Activated T-helper 1 cell treated with anti-CD3 and anti-CD28 coated beads, Interleukin-12 subunit alpha, Interleukin-12 subunit beta, Interleukin-2, Interleukin-4 antibody, amounts not matched to agents 30 ng/mL and 10 ng/mL and 1 ng/mL, durations not matched to agents 14 hours and 24 hours and 36 hours (primary cell): ENCODE measurements around the gene RRH. TPM values are rescaled to one million over a fixed set of nuclear protein-coding genes. Genes with fewer than 3 reads are reported as not detected.

Experiments
- DNase-seq: peaks from one replicate; pipeline ENCODE4 v3.0.0; 2021; ENCODE audit warnings: low spot score
- H3K27ac Mint-ChIP-seq: one replicate; pipeline ENCODE4 v1.8.0; 2021; ENCODE audit warnings: mild to moderate bottlenecking, mixed read lengths
- H3K27me3 Mint-ChIP-seq: one replicate; pipeline ENCODE4 v1.8.0; 2022; ENCODE audit warnings: mild to moderate bottlenecking, moderate library complexity, mixed read lengths; ENCODE audit not compliant: insufficient read depth
- H3K36me3 Mint-ChIP-seq: one replicate; pipeline ENCODE4 v1.8.0; 2021; ENCODE audit warnings: low read depth, mixed read lengths
- H3K4me1 Mint-ChIP-seq: one replicate; pipeline ENCODE4 v1.8.0; 2021; ENCODE audit warnings: low read depth, mixed read lengths
- H3K4me3 Mint-ChIP-seq: one replicate; pipeline ENCODE4 v1.8.0; 2021; ENCODE audit warnings: mild to moderate bottlenecking, moderate library complexity, mixed read lengths
- H3K9me3 Mint-ChIP-seq: one replicate; pipeline ENCODE4 v1.8.0; 2021; ENCODE audit warnings: mixed read lengths
- intact Hi-C: fragments of 100-400 bp; cut with micrococcal nuclease; formaldehyde crosslinking; loops from one replicate; pipeline ENCODE4 v1.15.1; 2024
- total RNA-seq: library from RNA; stranded (reverse); gene quantifications from 2 replicates; pipeline ENCODE4 v1.2.3, GENCODE V29; 2022

The RRH gene
- total RNA-seq, 1 donor from 2014 or later: 0.13 TPM

GRCh38 chr4:109877400-109877799, 49.6 kb downstream of the RRH start:
- no peak for DNase-seq
- Mint-ChIP-seq H3K27me3 (peaks cover 9% of the 10 kb centered on the region), H3K36me3 (no peaks in the 10 kb centered on the region), H3K9me3 (no peaks in the 10 kb centered on the region), H3K4me1 (no peaks in the 10 kb centered on the region), H3K27ac (no peak overlapping the region), H3K4me3 (no peak overlapping the region)
- intact Hi-C loops: no loop called here

- intact Hi-C loops: no loop called here
- Mint-ChIP-seq H3K36me3 (no peaks in the 10 kb centered on the region), H3K4me3 (no peak overlapping the region), H3K4me1 (no peaks in the 10 kb centered on the region), H3K9me3 (no peaks in the 10 kb centered on the region), H3K27me3 (peaks cover 9% of the 10 kb centered on the region), H3K27ac (no peak overlapping the region)
- DNase-seq: no peak
Measured at GRCh38 chr4:109878355-109878754, 50.6 kb downstream of the RRH start.

GRCh38 chr4:109879081-109879480, 51.3 kb downstream of the RRH start:
- Mint-ChIP-seq H3K4me1 (no peaks in the 10 kb centered on the region), H3K36me3 (no peaks in the 10 kb centered on the region), H3K27ac (no peak overlapping the region), H3K4me3 (no peak overlapping the region), H3K27me3 (peaks cover 10% of the 10 kb centered on the region), H3K9me3 (no peaks in the 10 kb centered on the region)
- intact Hi-C loops: no loop called here
- DNase-seq: no peak

- H3K4me1 Mint-ChIP-seq: no peaks in the 10 kb centered on the region
- no peak for DNase-seq
- no peak overlapping the region for H3K4me3 Mint-ChIP-seq
- intact Hi-C loops: no loop called here
- H3K9me3 Mint-ChIP-seq: no peaks in the 10 kb centered on the region
- no peaks in the 10 kb centered on the region for H3K36me3 Mint-ChIP-seq
- H3K27me3 Mint-ChIP-seq: peaks cover 12% of the 10 kb centered on the region
- H3K27ac Mint-ChIP-seq: no peak overlapping the region
Measured at GRCh38 chr4:109879636-109880314, 52.0 kb downstream of the RRH start.

GRCh38 chr4:109886303-109886702, 58.5 kb downstream of the RRH start:
- H3K36me3 Mint-ChIP-seq: no peaks in the 10 kb centered on the region
- DNase-seq: no peak
- no peaks in the 10 kb centered on the region for H3K9me3 Mint-ChIP-seq
- intact Hi-C loops: no loop called here
- H3K4me1 Mint-ChIP-seq: no peaks in the 10 kb centered on the region
- H3K27me3 Mint-ChIP-seq: peaks cover 7% of the 10 kb centered on the region
- no peak overlapping the region for H3K27ac Mint-ChIP-seq
- no peak overlapping the region for H3K4me3 Mint-ChIP-seq

- H3K9me3 Mint-ChIP-seq: no peaks in the 10 kb centered on the region
- H3K36me3 Mint-ChIP-seq: no peaks in the 10 kb centered on the region
- H3K4me1 Mint-ChIP-seq: no peaks in the 10 kb centered on the region
- intact Hi-C loops: no loop called here
- DNase-seq: no peak
- peaks cover 4% of the 10 kb centered on the region for H3K27me3 Mint-ChIP-seq
- H3K4me3 Mint-ChIP-seq: no peak overlapping the region
- H3K27ac Mint-ChIP-seq: no peak overlapping the region
Measured at GRCh38 chr4:109887071-109887470, 59.3 kb downstream of the RRH start.

- no peaks in the 10 kb centered on the region for H3K4me1 Mint-ChIP-seq
- no peaks in the 10 kb centered on the region for H3K36me3 Mint-ChIP-seq
- intact Hi-C loops: no loop called here
Measured at GRCh38 chr4:109890076-109890475, 62.3 kb downstream of the RRH start.

More at GRCh38 chr4:109890076-109890475, 62.3 kb downstream of the RRH start:
- no peak overlapping the region for H3K4me3 Mint-ChIP-seq
- peaks cover under 1% of the 10 kb centered on the region for H3K27me3 Mint-ChIP-seq
- H3K27ac Mint-ChIP-seq: no peak overlapping the region
- H3K9me3 Mint-ChIP-seq: no peaks in the 10 kb centered on the region
- no peak for DNase-seq

Other genes starting within 250 kb of the RRH start
- 29.5 and 32.9 TPM in 2 replicates for gene CASP6, start 124.5 kb upstream of the RRH start, total RNA-seq
- gene PLA2G12A, start 97.9 kb upstream of the RRH start, total RNA-seq: 11.3 and 13.1 TPM in 2 replicates
- gene CFI, start 26.0 kb upstream of the RRH start, total RNA-seq: 0.10 TPM in 1 of 2 replicates, not detected in the other
- 53.2 and 61.3 TPM in 2 replicates for gene GAR1, start 12.2 kb upstream of the RRH start, total RNA-seq
- 0.15 TPM in 1 of 2 replicates, not detected in the other for gene LRIT3, start 20.1 kb downstream of the RRH start, total RNA-seq
- gene EGF, start 84.9 kb downstream of the RRH start, total RNA-seq: not detected in 2 replicates